ENCODE measurements around the gene NDUFA8.

DNA sequence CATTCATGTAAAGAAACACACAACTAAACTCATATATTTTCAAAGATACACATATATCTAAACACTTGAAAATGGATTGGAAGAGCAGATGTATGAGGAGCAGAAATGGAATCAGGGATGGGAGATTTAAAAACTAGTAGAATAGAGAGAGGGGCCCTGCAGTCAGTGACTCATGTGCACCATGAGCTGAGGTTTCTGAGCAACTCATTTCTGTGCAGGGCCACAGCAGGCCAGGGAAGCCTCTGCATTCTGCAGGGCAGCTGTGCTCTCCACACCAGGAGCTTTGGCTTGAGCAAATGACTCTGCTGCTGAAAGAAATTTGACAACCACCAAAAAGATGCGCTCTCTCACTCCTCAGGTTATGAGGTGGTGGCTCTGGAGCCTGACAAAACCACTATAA is 42.1 kb upstream of the NDUFA8 start:
- TF ChIP-seq POLR2AphosphoS5 (IDR thresholded peaks at IDR 0.05; ENCODE audit: low read depth, low read length): no peak
- TF ChIP-seq, protein P1, sequence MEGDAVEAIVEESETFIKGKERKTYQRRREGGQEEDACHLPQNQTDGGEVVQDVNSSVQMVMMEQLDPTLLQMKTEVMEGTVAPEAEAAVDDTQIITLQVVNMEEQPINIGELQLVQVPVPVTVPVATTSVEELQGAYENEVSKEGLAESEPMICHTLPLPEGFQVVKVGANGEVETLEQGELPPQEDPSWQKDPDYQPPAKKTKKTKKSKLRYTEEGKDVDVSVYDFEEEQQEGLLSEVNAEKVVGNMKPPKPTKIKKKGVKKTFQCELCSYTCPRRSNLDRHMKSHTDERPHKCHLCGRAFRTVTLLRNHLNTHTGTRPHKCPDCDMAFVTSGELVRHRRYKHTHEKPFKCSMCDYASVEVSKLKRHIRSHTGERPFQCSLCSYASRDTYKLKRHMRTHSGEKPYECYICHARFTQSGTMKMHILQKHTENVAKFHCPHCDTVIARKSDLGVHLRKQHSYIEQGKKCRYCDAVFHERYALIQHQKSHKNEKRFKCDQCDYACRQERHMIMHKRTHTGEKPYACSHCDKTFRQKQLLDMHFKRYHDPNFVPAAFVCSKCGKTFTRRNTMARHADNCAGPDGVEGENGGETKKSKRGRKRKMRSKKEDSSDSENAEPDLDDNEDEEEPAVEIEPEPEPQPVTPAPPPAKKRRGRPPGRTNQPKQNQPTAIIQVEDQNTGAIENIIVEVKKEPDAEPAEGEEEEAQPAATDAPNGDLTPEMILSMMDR (IDR thresholded peaks at IDR 0.05): no peak
- TF ChIP-seq, protein P2, sequence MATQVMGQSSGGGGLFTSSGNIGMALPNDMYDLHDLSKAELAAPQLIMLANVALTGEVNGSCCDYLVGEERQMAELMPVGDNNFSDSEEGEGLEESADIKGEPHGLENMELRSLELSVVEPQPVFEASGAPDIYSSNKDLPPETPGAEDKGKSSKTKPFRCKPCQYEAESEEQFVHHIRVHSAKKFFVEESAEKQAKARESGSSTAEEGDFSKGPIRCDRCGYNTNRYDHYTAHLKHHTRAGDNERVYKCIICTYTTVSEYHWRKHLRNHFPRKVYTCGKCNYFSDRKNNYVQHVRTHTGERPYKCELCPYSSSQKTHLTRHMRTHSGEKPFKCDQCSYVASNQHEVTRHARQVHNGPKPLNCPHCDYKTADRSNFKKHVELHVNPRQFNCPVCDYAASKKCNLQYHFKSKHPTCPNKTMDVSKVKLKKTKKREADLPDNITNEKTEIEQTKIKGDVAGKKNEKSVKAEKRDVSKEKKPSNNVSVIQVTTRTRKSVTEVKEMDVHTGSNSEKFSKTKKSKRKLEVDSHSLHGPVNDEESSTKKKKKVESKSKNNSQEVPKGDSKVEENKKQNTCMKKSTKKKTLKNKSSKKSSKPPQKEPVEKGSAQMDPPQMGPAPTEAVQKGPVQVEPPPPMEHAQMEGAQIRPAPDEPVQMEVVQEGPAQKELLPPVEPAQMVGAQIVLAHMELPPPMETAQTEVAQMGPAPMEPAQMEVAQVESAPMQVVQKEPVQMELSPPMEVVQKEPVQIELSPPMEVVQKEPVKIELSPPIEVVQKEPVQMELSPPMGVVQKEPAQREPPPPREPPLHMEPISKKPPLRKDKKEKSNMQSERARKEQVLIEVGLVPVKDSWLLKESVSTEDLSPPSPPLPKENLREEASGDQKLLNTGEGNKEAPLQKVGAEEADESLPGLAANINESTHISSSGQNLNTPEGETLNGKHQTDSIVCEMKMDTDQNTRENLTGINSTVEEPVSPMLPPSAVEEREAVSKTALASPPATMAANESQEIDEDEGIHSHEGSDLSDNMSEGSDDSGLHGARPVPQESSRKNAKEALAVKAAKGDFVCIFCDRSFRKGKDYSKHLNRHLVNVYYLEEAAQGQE (IDR thresholded peaks at IDR 0.05; ENCODE audit: insufficient read depth in 1 of 2, low read depth in 2 of 2, low read length in 1 of 2): no peak

Measured in Panc1 (cell line).